Measurements from ENCODE around the gene LAMA2. TPM values are rescaled to one million over a fixed set of nuclear protein-coding genes. Genes with fewer than 3 reads are reported as not detected.

LAMA2 gene
- total and polyA plus RNA-seq, 2 of the 8 experiments (the other 6 are each of a cell fraction or from before 2014, with no cell fraction given) = 1.3 to 3.8 TPM

DNA sequence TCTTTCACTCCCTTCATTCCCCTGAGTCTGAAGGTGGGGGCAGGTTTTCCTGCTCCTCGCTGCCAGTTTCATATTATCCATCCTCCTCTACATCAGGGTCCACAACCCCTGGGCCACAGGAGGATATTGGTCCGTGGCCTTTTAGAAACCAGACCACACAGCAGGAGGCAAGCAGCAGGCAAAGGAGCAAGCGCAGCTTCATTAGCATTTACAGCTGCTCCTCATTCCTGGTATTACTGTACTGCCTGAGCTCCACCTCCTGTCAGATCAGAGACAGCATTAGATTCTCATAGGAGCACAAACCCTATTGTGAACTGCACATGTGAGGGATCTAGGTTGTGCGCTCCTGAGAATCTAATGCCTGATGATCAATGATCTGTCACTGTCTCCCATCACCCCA is 446.7 kb downstream of the LAMA2 start (continued):
- TF ChIP-seq KDM4A (IDR thresholded peaks at IDR 0.05; ENCODE audit: low read depth, low read length, severe bottlenecking) (no peak), EGR1 (IDR thresholded peaks at IDR 0.05; ENCODE audit: borderline replicate concordance, low read depth, low read length) (no peak), GABPA (IDR thresholded peaks at IDR 0.05; ENCODE audit: borderline replicate concordance, insufficient read depth, low read length) (no peak), EZH2 (IDR thresholded peaks at IDR 0.05; ENCODE audit: low read depth, low read length, severe bottlenecking) (no peak)
